CD4-positive, alpha-beta T cell (primary cell): ENCODE results near the gene NRXN3. TPM values are rescaled to one million over a fixed set of nuclear protein-coding genes. Genes with fewer than 3 reads are reported as not detected.

Experiments
- ATAC-seq: fragments of 200-7000 bp; cut with Tn5 transposase; one replicate; pipeline ENCODE4 v1.10.0; 2022; ENCODE audit warnings: mild to moderate bottlenecking; ENCODE audit not compliant: poor library complexity
- CTCF ChIA-PET: fragments of 350-600 bp; sonication (Branson Sonifier 250); formaldehyde crosslinking; loops from one replicate; lab custom pipeline; 2021; ENCODE audit warnings: antibody characterized with exemption, inconsistent platforms; lab: Charles Lee
- POLR2A ChIA-PET: fragments of 350-600 bp; sonication (Branson Sonifier 250); formaldehyde crosslinking; loops from one replicate; lab custom pipeline; 2021; ENCODE audit warnings: antibody characterized with exemption, inconsistent platforms; lab: Charles Lee
- DNase-seq, 14 experiments: peaks; one replicate each; pipeline ENCODE4 v3.0.0-alpha.2; 2013 to 2020; ENCODE audit warnings: mixed read lengths in 2 of 14
- H3K27ac ChIP-seq, 2 donors: one replicate each; pipeline versions ENCODE4 v1.5.1 to v1.7.0; 2013; ENCODE audit warnings: low read length in 2 of 2, low read depth in 1 of 2, mild to moderate bottlenecking in 1 of 2
- H3K27me3 ChIP-seq, 2 experiments: 1 replicate in 1 of 2; 2 replicates in 1 of 2; pipeline versions ENCODE4 v1.6.1 to v1.7.0; 2013; ENCODE audit warnings: low read length in 2 of 2, control low read depth in 1 of 2, mild to moderate bottlenecking in 1 of 2, moderate library complexity in 1 of 2; ENCODE audit not compliant: insufficient read depth in 2 of 2, control insufficient read depth in 1 of 2
- H3K36me3 ChIP-seq: one replicate; pipeline ENCODE4 v1.6.1; 2013; ENCODE audit warnings: low read length, control low read depth; ENCODE audit not compliant: insufficient read depth
- H3K4me1 ChIP-seq: one replicate; pipeline ENCODE4 v1.6.1; 2013; ENCODE audit warnings: low read length, control low read depth; ENCODE audit not compliant: insufficient read depth
- H3K4me3 ChIP-seq: one replicate; pipeline ENCODE4 v1.5.1; 2013; ENCODE audit warnings: mild to moderate bottlenecking, low read length, moderate library complexity
- H3K9me3 ChIP-seq, 2 experiments: 1 replicate in 1 of 2; 2 replicates in 1 of 2; pipeline versions ENCODE4 v1.6.1 to v1.7.0; 2013; ENCODE audit warnings: low read length in 2 of 2, mild to moderate bottlenecking in 2 of 2, control low read depth in 1 of 2, moderate library complexity in 1 of 2; ENCODE audit not compliant: control insufficient read depth in 1 of 2, insufficient read depth in 1 of 2
- H3K27ac Mint-ChIP-seq: one replicate; pipeline ENCODE4 v1.8.0; 2020; ENCODE audit warnings: mixed read lengths
- H3K27me3 Mint-ChIP-seq: one replicate; pipeline ENCODE4 v1.8.0; 2021; ENCODE audit warnings: mixed read lengths
- H3K36me3 Mint-ChIP-seq: one replicate; pipeline ENCODE4 v1.8.0; 2021; ENCODE audit warnings: low read depth, mixed read lengths
- H3K4me1 Mint-ChIP-seq: one replicate; pipeline ENCODE4 v1.8.0; 2021; ENCODE audit warnings: low read depth, mixed read lengths
- H3K4me3 Mint-ChIP-seq: one replicate; pipeline ENCODE4 v1.8.0; 2020; ENCODE audit warnings: mild to moderate bottlenecking, mixed read lengths
- H3K9me3 Mint-ChIP-seq: one replicate; pipeline ENCODE4 v1.8.0; 2020; ENCODE audit warnings: mixed read lengths
- intact Hi-C, 2 experiments: fragments of 100-400 bp; cut with DNase I in 1 of 2; cut with micrococcal nuclease in 1 of 2; formaldehyde crosslinking; loops; one replicate each; pipeline versions ENCODE4 v1.15.1 to v1.9.0; 2023 to 2025; cut with DNase I, micrococcal nuclease
- total RNA-seq, 174 experiments: library from RNA in 2 of 174; stranded (reverse) in 2 of 174; gene quantifications; one replicate each; pipeline ENCODE4 v1.2.3 and lab custom pipeline; 2021 to 2026
- TF ChIP-seq, protein P1 (sequence below): fragments of 200-600 bp; IDR thresholded peaks from one replicate; pipeline ENCODE4 v1.8.0; 2022; ENCODE audit warnings: antibody characterized with exemption, mild to moderate bottlenecking

The NRXN3 gene
- total RNA-seq, 2 experiments from 2014 or later, result not detected

GRCh38 chr14:79581912-79582576 lies 1411.9 kb downstream of the NRXN3 start:
- ATAC-seq (no peak), DNase-seq (no peak)
- intact Hi-C loops, result no loop called here
- H3K36me3 ChIP-seq, result no peaks in the 10 kb centered on the region
- no peaks in the 10 kb centered on the region for H3K36me3 Mint-ChIP-seq
- ChIA-PET CTCF (no interaction called here), POLR2A (no interaction called here)
- no peak overlapping the region for H3K4me3 Mint-ChIP-seq
- no peak overlapping the region for H3K4me3 ChIP-seq
- H3K27me3 Mint-ChIP-seq, result no peaks in the 10 kb centered on the region
- H3K4me1 Mint-ChIP-seq, result no peaks in the 10 kb centered on the region
- H3K27ac Mint-ChIP-seq, result no peak overlapping the region
- TF ChIP-seq, protein P1, sequence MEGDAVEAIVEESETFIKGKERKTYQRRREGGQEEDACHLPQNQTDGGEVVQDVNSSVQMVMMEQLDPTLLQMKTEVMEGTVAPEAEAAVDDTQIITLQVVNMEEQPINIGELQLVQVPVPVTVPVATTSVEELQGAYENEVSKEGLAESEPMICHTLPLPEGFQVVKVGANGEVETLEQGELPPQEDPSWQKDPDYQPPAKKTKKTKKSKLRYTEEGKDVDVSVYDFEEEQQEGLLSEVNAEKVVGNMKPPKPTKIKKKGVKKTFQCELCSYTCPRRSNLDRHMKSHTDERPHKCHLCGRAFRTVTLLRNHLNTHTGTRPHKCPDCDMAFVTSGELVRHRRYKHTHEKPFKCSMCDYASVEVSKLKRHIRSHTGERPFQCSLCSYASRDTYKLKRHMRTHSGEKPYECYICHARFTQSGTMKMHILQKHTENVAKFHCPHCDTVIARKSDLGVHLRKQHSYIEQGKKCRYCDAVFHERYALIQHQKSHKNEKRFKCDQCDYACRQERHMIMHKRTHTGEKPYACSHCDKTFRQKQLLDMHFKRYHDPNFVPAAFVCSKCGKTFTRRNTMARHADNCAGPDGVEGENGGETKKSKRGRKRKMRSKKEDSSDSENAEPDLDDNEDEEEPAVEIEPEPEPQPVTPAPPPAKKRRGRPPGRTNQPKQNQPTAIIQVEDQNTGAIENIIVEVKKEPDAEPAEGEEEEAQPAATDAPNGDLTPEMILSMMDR, result no peak
- H3K4me1 ChIP-seq, result no peaks in the 10 kb centered on the region
- no peaks in the 10 kb centered on the region for H3K9me3 ChIP-seq
- H3K27me3 ChIP-seq, result no peaks in the 10 kb centered on the region
- H3K27ac ChIP-seq, result no peak overlapping the region
- H3K9me3 Mint-ChIP-seq, result no peaks in the 10 kb centered on the region

GRCh38 chr14:79583738-79584408 lies 1413.7 kb downstream of the NRXN3 start:
- Mint-ChIP-seq H3K4me3 (no peak overlapping the region), H3K27me3 (no peaks in the 10 kb centered on the region), H3K4me1 (no peaks in the 10 kb centered on the region), H3K9me3 (peaks cover 3% of the 10 kb centered on the region), H3K36me3 (no peaks in the 10 kb centered on the region), H3K27ac (no peak overlapping the region)
- Histone ChIP-seq H3K4me1 (no peaks in the 10 kb centered on the region), H3K4me3 (no peak overlapping the region), H3K9me3 (no peaks in the 10 kb centered on the region), H3K36me3 (no peaks in the 10 kb centered on the region), H3K27me3 (no peaks in the 10 kb centered on the region), H3K27ac (no peak overlapping the region)
- intact Hi-C loops, result no loop called here
- ATAC-seq (no peak), DNase-seq (no peak)
- ChIA-PET CTCF (no interaction called here), POLR2A (no interaction called here)
- TF ChIP-seq, protein P1, result no peak

DNA sequence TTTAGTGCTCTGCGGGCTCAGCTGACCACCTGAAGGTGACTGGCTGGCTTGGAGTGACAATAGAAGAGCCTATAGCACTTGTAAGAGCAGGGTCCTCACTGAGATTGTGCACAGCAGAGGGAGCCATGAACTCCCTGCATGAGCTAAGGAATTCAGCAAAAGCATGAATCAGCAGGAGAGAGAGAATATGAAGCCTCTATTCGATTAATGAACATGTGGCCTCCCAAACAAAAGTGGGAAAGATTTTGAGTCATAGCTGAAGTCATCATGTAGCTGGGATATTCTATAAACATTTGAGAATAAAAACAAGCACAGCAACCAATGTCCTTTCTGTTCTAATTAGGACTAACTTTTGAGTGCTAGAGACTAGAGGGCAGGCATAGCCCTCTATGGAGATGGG lies 1414.5 kb downstream of the NRXN3 start:
- no peak overlapping the region for H3K4me3 Mint-ChIP-seq
- POLR2A ChIA-PET, result no interaction called here
- intact Hi-C loops, result no loop called here

More for the DNA sequence above, 1414.5 kb downstream of the NRXN3 start:
- no peaks in the 10 kb centered on the region for H3K27me3 ChIP-seq
- no peaks in the 10 kb centered on the region for H3K4me1 Mint-ChIP-seq
- DNase-seq (no peak), ATAC-seq (no peak)
- no peak overlapping the region for H3K27ac Mint-ChIP-seq
- no peaks in the 10 kb centered on the region for H3K27me3 Mint-ChIP-seq
- H3K27ac ChIP-seq, result no peak overlapping the region
- no peaks in the 10 kb centered on the region for H3K4me1 ChIP-seq
- peaks cover 3% of the 10 kb centered on the region for H3K9me3 Mint-ChIP-seq
- TF ChIP-seq, protein P1, result no peak
- CTCF ChIA-PET, result no interaction called here
- H3K36me3 ChIP-seq, result no peaks in the 10 kb centered on the region
- H3K4me3 ChIP-seq, result no peak overlapping the region
- H3K36me3 Mint-ChIP-seq, result no peaks in the 10 kb centered on the region
- H3K9me3 ChIP-seq, result no peaks in the 10 kb centered on the region
